AG04449 (cell line): ENCODE data around the gene ARHGAP8.

Experiments used
- CTCF ChIA-PET: fragments of 350-600 bp; formaldehyde crosslinking; extraction: SDS; loops from one replicate; lab custom pipeline; 2021; ENCODE audit warnings: antibody characterized with exemption; lab: Yijun Ruan, JAX
- POLR2A ChIA-PET: fragments of 400-600, 350-600 bp; formaldehyde crosslinking; extraction: SDS; loops from one replicate; lab custom pipeline; 2020; ENCODE audit warnings: antibody characterized with exemption, inconsistent platforms; lab: Yijun Ruan, JAX
- DNase-seq: peaks from one replicate; pipeline ENCODE4 v3.0.0-alpha.2; 2010; ENCODE audit warnings: low read depth, low spot score
- H3K4me3 ChIP-seq: 2 replicates; pipeline ENCODE4 v1.5.1; 2011; ENCODE audit warnings: low read depth, mild to moderate bottlenecking, control low read depth, low read length
- TF ChIP-seq, protein P1 (sequence below): IDR thresholded peaks from one replicate; pipeline ENCODE4 v1.5.1; 2011; ENCODE audit warnings: mild to moderate bottlenecking, moderate library complexity, low read length, control low read depth, inconsistent platforms; ENCODE audit not compliant: insufficient read depth; ENCODE audit errors: missing control alignments

ARHGAP8 gene

DNA sequence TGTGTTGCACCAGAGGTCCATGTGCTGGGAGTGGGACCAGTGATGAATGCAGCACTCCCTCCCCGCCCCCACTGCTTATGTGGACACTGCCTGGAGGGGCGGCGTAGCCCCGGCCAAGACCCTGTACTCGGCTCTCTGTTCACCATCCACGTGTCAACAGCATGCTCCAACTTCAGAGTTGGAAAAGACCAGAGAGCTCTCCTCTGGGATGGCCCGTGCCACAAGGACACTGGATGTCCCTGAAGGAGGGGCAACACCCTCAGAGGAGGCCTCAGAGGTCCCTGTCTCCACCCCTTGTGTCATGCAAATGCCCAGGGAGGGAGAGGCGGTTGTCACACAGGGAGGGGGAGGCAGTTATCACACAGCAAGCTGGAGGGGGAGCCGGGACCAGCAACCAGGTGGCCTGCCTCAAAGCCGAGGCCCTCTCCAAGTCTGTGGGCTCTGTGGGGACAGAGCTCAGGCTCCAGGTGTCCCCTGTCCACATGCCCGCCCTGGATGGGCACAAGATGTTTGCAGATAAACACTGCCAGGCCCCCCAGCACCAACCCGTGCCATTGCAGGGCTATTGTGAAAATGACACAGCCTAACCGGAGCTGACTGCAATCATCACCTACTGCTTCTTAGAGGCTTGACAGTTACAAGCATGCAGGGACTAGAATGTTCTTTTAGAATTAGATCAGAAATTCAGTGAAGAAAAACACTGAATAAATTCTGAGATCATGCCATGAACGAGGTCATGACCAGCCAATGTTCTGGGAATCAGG is 136.3 kb downstream of the ARHGAP8 start:
- TF ChIP-seq, protein P1, sequence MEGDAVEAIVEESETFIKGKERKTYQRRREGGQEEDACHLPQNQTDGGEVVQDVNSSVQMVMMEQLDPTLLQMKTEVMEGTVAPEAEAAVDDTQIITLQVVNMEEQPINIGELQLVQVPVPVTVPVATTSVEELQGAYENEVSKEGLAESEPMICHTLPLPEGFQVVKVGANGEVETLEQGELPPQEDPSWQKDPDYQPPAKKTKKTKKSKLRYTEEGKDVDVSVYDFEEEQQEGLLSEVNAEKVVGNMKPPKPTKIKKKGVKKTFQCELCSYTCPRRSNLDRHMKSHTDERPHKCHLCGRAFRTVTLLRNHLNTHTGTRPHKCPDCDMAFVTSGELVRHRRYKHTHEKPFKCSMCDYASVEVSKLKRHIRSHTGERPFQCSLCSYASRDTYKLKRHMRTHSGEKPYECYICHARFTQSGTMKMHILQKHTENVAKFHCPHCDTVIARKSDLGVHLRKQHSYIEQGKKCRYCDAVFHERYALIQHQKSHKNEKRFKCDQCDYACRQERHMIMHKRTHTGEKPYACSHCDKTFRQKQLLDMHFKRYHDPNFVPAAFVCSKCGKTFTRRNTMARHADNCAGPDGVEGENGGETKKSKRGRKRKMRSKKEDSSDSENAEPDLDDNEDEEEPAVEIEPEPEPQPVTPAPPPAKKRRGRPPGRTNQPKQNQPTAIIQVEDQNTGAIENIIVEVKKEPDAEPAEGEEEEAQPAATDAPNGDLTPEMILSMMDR, result no peak
- H3K4me3 ChIP-seq, result no peak overlapping the region
- ChIA-PET POLR2A (no interaction called here), CTCF (no interaction called here)
- DNase-seq, result no peak

DNA sequence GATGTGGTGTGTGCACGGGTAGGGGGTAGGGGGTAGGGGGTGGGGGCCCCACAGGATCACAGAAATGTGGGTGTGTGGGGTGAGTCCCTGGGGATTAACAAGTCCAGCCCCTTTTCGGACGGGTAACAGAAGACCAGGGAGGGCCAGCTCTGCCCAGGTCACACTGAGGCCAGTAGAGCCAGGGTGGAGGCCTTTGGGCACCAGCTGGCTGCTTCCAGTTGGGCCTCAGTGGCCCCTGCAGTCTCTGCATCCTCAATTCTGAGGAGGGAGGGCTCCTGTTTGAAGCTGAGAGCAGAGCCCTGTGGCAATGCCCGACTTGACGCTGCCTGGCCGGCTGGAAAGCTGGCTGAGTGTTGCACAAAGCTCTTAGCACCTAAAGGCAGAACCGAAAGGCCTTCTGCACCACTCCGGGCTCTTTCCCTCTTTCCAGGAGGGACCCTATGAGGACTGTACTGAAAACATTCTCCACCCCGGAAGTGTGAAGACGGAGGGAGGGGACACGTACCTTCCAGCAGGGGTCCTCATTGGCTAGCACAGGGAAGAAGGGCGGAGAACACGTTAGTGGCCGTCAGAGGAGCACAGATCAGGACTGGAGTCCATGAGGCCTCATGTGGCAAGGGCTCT is 137.0 kb downstream of the ARHGAP8 start:
- ChIA-PET POLR2A (no interaction called here), CTCF (no interaction called here)
- TF ChIP-seq, protein P1, result no peak
- H3K4me3 ChIP-seq, result no peak overlapping the region
- DNase-seq, result no peak

DNA sequence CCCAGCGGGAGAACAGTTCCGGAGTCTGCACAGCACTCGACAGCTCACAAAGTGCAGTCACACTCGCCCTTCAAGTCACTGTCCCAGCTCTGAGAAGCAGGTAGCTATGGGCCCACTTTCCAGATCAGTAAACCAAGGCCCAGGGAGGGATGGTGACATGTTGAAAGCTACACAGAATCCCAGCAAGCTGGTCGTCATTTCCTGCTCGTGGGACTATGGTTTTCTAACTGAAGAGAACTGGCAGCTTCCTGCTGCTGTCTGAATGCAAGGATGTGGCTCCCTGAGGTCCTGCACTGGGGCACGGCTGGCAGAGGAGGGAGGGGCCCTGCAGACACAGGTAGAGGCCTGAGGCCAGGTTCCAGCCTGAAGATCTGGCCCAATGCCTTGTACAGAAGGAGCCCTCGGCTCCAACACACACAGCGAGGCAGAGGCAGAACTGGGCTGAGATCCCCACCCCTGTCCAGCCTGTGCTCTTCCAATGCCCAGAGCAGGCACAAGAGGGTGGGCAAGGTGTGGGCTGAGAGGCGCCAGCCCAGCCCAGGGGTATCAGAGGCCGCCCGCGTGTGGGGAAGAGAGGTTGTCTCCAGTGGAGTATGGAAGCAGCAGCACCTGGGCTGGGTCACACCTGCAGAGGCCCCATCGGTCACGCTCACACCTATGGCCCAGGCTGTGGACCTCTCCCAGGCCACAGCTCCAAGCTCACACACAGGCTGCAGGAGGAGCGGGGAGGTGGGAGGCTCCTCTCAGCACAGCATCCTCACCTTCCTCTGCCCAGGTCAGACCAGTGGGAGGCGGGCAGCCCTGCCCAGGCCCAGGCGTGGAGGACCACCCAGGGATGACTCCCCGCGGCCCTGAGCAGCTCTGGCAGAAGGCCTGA is 138.3 kb downstream of the ARHGAP8 start:
- TF ChIP-seq, protein P1, result no peak
- ChIA-PET POLR2A (no interaction called here), CTCF (no interaction called here)
- H3K4me3 ChIP-seq, result no peak overlapping the region
- no peak for DNase-seq

DNA sequence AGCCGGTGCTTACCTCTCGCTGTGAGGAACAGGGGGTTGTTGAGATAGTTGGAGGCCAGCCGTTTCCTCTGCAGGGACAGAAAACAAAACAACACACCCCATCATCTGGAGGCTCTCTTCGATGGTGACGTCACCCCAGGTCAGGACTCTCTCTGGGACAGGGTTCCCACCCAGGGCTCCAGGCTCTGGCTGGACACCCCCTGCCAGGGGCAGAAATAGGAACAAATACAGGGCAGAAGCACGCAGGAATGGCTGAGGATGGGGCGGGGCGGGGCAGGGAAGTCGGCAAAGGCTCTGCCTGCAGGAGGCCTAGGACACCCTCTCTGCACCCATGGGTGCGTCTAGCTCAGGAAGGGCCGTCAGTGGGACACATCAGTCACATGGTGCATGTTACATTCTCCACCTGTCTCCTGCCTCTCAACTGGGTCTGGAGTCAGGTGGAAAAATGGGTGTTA is 138.9 kb downstream of the ARHGAP8 start:
- TF ChIP-seq, protein P1, result no peak
- no peak overlapping the region for H3K4me3 ChIP-seq
- CTCF ChIA-PET, result no interaction called here
- no peak for DNase-seq
- POLR2A ChIA-PET, result no interaction called here

DNA sequence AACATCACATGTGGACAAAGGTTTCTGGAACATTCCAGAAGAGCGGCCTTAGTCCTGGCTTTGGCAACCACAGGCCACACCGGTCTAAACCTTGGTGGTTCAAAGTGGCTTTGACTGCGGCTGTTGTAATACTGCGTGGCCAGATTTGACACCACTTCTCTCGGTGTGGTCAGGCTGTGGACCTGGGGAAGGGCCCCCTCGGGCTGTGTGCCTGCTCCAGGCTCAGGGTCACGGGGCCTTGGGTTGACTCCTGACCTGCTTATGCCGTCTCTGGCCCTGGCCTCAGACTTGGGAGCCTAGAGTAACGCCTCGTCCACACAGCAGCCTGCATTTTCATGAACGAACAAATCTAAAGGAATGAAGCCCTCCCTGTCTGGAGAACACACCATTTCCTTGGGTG is 139.4 kb downstream of the ARHGAP8 start:
- no peak overlapping the region for H3K4me3 ChIP-seq
- no peak for DNase-seq
- ChIA-PET CTCF (no interaction called here), POLR2A (no interaction called here)
- TF ChIP-seq, protein P1, result no peak

- ChIA-PET POLR2A (no interaction called here), CTCF (no interaction called here)
- DNase-seq, result no peak
- no peak overlapping the region for H3K4me3 ChIP-seq
- TF ChIP-seq, protein P1, result no peak
These were observed 139.9 kb downstream of the ARHGAP8 start for GRCh38 chr22:44892243-44892642.
